Measurements from ENCODE around the gene SHLD1.

The SHLD1 gene

GRCh38 chr20:5900908-5901307, 150.7 kb downstream of the SHLD1 start:
- no peak overlapping the region for H3K4me3 Mint-ChIP-seq
- intact Hi-C loops (cut with micrococcal nuclease) = no loop called here
- no peaks in the 10 kb centered on the region for H3K36me3 Mint-ChIP-seq (ENCODE audit: low read depth)
- H3K9me3 Mint-ChIP-seq = no peaks in the 10 kb centered on the region
- H3K27me3 Mint-ChIP-seq = peaks cover 22% of the 10 kb centered on the region
- H3K27ac Mint-ChIP-seq = no peak overlapping the region
- H3K4me1 Mint-ChIP-seq (ENCODE audit: low read depth) = peaks cover 5% of the 10 kb centered on the region

GRCh38 chr20:5908981-5909380, 158.8 kb downstream of the SHLD1 start:
- Mint-ChIP-seq H3K9me3 (no peaks in the 10 kb centered on the region), H3K4me3 (no peak overlapping the region), H3K36me3 (ENCODE audit: low read depth) (no peaks in the 10 kb centered on the region), H3K27ac (no peak overlapping the region), H3K4me1 (ENCODE audit: low read depth) (peaks cover 14% of the 10 kb centered on the region), H3K27me3 (peaks cover 57% of the 10 kb centered on the region)
- intact Hi-C loops (cut with micrococcal nuclease) = no loop called here

GRCh38 chr20:5910186-5910585, 160.0 kb downstream of the SHLD1 start:
- Mint-ChIP-seq H3K27ac (no peak overlapping the region), H3K4me1 (ENCODE audit: low read depth) (peaks cover 14% of the 10 kb centered on the region), H3K4me3 (no peak overlapping the region), H3K27me3 (peaks cover 54% of the 10 kb centered on the region), H3K9me3 (no peaks in the 10 kb centered on the region), H3K36me3 (ENCODE audit: low read depth) (no peaks in the 10 kb centered on the region)
- intact Hi-C loops (cut with micrococcal nuclease) = no loop called here

GRCh38 chr20:5913166-5913565, 163.0 kb downstream of the SHLD1 start:
- H3K27ac Mint-ChIP-seq = no peak overlapping the region
- H3K4me3 Mint-ChIP-seq = no peak overlapping the region
- H3K36me3 Mint-ChIP-seq (ENCODE audit: low read depth) = no peaks in the 10 kb centered on the region
- intact Hi-C loops (cut with micrococcal nuclease) = no loop called here
- H3K9me3 Mint-ChIP-seq = no peaks in the 10 kb centered on the region
- H3K27me3 Mint-ChIP-seq = peaks cover 52% of the 10 kb centered on the region
- peaks cover 14% of the 10 kb centered on the region for H3K4me1 Mint-ChIP-seq (ENCODE audit: low read depth)
